Cardiac muscle cell (in vitro differentiated cells and primary cell): Measurements from ENCODE around the gene NAA16. TPM values are rescaled to one million over a fixed set of nuclear protein-coding genes. Genes with fewer than 3 reads are reported as not detected.

Source experiments
- DNase-seq, 2 donors: peaks; one replicate each; pipeline versions ENCODE4 v3.0.0 to v3.0.0-alpha.2; 2010 to 2017; ENCODE audit warnings: low read depth in 1 of 2, low spot score in 1 of 2
- H3K27ac ChIP-seq: fragments of 200-600 bp; sonication (generic); 2 replicates; pipeline ENCODE4 v1.5.1; 2016
- H3K27me3 ChIP-seq: fragments of 200-600 bp; sonication (generic); 2 replicates; pipeline ENCODE4 v1.6.0; 2016; ENCODE audit warnings: control low read depth
- H3K36me3 ChIP-seq: fragments of 200-600 bp; sonication (generic); 2 replicates; pipeline ENCODE4 v1.5.1; 2016; ENCODE audit warnings: control low read depth
- H3K4me1 ChIP-seq: fragments of 200-600 bp; sonication (generic); 2 replicates; pipeline ENCODE4 v1.8.1; 2017; ENCODE audit warnings: low read depth, mild to moderate bottlenecking, mixed run types
- H3K4me3 ChIP-seq: fragments of 200-600 bp; sonication (generic); 2 replicates; pipeline ENCODE4 v1.5.1; 2016; ENCODE audit warnings: mild to moderate bottlenecking
- H3K9me3 ChIP-seq: fragments of 200-600 bp; sonication (generic); 2 replicates; pipeline ENCODE4 v1.5.1; 2017; ENCODE audit warnings: low read depth, mild to moderate bottlenecking, control low read depth
- polyA plus RNA-seq: library from polyadenylated mRNA; unstranded; fragments of >200 nt; fragmentation: Nextera tagmentation; extraction: Ambion mirVana; gene quantifications from 2 replicates; pipeline ENCODE4 v1.2.1, GENCODE V29; 2016
- total RNA-seq: library from RNA; depleted of rRNA; stranded (reverse); fragments of >200 nt; gene quantifications from 2 replicates; pipeline ENCODE4 v1.2.3, GENCODE V29; 2016
- TF ChIP-seq, protein P1 (sequence below): IDR thresholded peaks from 2 replicates; pipeline ENCODE4 v1.5.1; 2012; ENCODE audit warnings: low read depth, mild to moderate bottlenecking, low read length

NAA16 gene
- total and polyA plus RNA-seq, 2 experiments from 2014 or later = 15.5 to 19.8 TPM

DNA sequence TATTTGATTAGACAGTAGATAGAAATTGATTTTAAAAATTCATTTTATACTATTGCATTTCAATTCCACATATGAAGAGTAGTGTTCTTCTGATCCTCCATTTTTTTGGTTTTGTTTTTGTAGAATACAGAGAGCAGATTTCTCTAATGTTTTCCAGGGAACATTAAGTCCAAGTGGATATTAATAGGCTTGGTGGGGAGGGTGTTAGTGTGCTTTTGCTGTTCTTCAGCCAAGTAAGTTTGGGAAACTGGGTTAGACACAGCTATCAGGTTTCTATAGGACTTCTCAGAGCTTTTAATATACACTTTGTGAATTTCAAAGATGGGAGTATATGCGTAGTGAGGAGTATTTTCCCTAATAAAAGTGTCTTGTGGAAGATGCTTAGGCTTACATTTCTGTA lies 21.8 kb downstream of the NAA16 start:
- peaks cover 12% of the 10 kb centered on the region for H3K36me3 ChIP-seq

DNA sequence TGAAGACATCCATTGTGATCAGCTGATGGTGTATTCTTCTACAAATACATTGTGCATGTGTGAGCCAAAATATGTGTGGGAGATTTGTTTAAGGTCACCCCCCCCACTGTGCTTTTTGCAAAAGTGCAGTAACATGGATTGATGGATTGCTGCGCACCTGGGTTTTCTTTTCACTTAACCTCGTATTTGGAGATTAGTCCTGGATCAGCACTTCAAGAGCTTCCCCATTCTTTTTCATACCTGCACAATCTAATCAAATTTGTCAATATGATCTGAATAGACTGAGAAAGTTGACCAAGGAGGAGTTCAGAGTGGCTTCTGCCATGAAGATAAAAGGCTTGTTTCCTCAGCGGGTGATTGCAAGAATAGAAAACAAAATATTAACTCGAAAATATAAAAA lies 23.7 kb downstream of the NAA16 start:
- Histone ChIP-seq H3K4me1 (no peaks in the 10 kb centered on the region), H3K27ac (no peak overlapping the region), H3K27me3 (no peaks in the 10 kb centered on the region), H3K4me3 (no peak overlapping the region), H3K36me3 (peaks cover 13% of the 10 kb centered on the region), H3K9me3 (no peaks in the 10 kb centered on the region)
- TF ChIP-seq, protein P1, sequence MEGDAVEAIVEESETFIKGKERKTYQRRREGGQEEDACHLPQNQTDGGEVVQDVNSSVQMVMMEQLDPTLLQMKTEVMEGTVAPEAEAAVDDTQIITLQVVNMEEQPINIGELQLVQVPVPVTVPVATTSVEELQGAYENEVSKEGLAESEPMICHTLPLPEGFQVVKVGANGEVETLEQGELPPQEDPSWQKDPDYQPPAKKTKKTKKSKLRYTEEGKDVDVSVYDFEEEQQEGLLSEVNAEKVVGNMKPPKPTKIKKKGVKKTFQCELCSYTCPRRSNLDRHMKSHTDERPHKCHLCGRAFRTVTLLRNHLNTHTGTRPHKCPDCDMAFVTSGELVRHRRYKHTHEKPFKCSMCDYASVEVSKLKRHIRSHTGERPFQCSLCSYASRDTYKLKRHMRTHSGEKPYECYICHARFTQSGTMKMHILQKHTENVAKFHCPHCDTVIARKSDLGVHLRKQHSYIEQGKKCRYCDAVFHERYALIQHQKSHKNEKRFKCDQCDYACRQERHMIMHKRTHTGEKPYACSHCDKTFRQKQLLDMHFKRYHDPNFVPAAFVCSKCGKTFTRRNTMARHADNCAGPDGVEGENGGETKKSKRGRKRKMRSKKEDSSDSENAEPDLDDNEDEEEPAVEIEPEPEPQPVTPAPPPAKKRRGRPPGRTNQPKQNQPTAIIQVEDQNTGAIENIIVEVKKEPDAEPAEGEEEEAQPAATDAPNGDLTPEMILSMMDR = no peak
- DNase-seq = no peak

More for the DNA sequence above, 21.8 kb downstream of the NAA16 start:
- Histone ChIP-seq H3K27me3 (no peaks in the 10 kb centered on the region), H3K4me3 (no peak overlapping the region), H3K27ac (no peak overlapping the region), H3K9me3 (no peaks in the 10 kb centered on the region), H3K4me1 (peaks cover 9% of the 10 kb centered on the region)
- TF ChIP-seq, protein P1 = no peak
- DNase-seq = no peak

DNA sequence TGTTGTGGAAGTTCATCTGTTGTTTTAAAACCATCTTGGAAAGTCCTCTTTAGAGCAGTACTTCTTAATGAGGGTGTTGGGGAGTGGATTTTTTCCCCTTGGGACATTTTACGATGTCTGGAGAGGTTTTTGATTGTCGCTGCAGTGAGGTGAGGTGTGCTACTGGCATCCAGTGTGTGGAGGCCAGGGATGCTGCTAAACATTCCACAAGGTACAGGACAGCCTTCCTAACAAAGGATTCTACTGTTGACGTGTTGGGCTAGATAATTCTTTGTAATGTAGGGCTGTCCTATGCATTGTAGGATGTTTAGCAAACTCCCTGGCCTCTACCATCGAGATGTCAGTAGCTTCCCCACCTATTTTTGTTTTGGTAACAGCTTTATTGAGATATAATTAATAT lies 33.3 kb downstream of the NAA16 start:
- Histone ChIP-seq H3K27me3 (no peaks in the 10 kb centered on the region), H3K4me3 (no peak overlapping the region), H3K27ac (no peak overlapping the region), H3K9me3 (no peaks in the 10 kb centered on the region), H3K36me3 (peaks cover 8% of the 10 kb centered on the region), H3K4me1 (no peaks in the 10 kb centered on the region)
- no peak for DNase-seq
- TF ChIP-seq, protein P1 = no peak

DNA sequence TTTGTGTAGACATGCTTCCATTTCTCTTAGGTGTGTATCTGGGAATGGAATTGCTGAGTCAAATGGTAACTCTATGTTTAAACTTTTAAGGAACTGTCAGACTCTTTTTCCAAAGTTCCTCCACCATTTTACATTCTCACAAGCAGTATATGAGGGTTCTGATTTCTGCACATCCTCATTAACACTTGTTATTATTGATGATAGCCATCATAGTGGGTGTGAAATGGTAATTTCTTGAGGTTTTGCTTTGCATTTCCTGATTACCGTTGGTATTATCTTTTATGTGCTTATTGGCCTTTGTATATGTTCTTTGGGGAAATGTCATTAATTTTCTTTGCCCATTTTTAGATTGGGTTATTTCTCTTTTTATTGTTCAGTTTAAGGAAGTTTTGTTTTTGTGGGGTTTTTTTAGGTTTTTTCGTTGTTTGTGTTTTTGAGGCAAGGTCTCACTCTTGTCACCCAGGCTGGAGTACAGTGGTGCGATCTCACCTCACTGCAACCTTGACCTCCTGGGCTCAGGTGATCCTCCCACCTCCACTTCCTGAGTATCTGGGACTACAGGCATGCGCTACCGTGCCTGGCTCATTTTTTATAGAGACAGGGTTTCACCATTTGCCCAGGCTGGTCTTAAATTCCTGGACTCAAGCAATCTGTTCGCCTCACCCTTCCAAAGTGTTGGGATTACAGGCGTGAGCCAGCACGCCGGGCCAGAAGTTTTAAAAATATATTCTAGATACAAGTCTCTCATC lies 34.3 kb downstream of the NAA16 start:
- no peaks in the 10 kb centered on the region for H3K27me3 ChIP-seq
- H3K4me1 ChIP-seq = no peaks in the 10 kb centered on the region
- no peak overlapping the region for H3K4me3 ChIP-seq
- TF ChIP-seq, protein P1 = no peak
- no peaks in the 10 kb centered on the region for H3K9me3 ChIP-seq
- H3K27ac ChIP-seq = no peak overlapping the region
- peaks cover 8% of the 10 kb centered on the region for H3K36me3 ChIP-seq
- DNase-seq = no peak

DNA sequence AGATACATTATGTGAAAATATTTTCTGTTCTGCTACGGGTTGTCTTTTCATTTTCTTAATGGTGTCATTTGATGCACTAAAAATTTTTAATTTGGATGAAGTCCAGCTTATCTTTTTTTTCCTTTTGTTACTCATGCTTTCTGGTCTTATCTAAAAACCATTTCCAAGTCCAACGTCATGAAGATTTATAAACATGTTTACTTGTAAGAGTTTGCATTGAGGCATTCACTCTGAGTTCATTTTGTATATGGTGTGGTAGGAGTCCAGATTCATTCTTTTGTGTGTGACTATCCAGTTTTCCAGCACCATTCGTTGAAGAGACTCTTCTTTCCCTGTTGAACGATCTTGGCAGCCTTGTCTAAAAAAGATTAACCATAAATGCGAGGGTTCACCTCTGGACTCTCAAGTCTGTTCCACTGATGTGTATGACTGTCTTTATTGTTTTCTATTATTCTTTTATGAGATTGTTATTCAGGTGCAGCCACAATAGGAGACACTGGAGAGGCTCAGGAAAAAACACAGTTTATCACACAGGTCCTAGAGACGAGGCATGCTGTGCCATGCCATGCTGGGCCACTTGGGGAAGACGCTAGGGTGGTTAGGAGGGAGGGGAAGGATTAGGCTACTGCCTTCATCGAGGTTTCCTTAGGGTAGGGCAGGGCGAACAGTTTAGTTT lies 35.0 kb downstream of the NAA16 start:
- Histone ChIP-seq H3K27ac (no peak overlapping the region), H3K27me3 (no peaks in the 10 kb centered on the region), H3K9me3 (no peaks in the 10 kb centered on the region), H3K4me1 (no peaks in the 10 kb centered on the region), H3K36me3 (peaks cover 7% of the 10 kb centered on the region), H3K4me3 (no peak overlapping the region)
- DNase-seq = peak in 1 of 2 donors; percentile 81
- TF ChIP-seq, protein P1 = no peak
